NB4 (cell line): Measurements from ENCODE around the gene SLC35B3.

Source experiments
- MYC ChIP-seq: IDR thresholded peaks from 2 replicates; pipeline ENCODE4 v1.6.1; 2011; ENCODE audit warnings: low read depth, low read length
- POLR2A ChIP-seq: IDR thresholded peaks from 2 replicates; pipeline ENCODE4 v1.6.1; 2011; ENCODE audit warnings: mild to moderate bottlenecking; ENCODE audit not compliant: insufficient read length; ENCODE audit errors: extremely low read depth
- TF ChIP-seq, protein P1 (sequence below): IDR thresholded peaks from one replicate; pipeline ENCODE4 v1.5.1; 2012; ENCODE audit warnings: low read depth, low read length
- TF ChIP-seq, protein P2 (sequence below): IDR thresholded peaks from 2 replicates; pipeline ENCODE4 v1.6.1; 2011; ENCODE audit warnings: low read depth, low read length

DNA sequence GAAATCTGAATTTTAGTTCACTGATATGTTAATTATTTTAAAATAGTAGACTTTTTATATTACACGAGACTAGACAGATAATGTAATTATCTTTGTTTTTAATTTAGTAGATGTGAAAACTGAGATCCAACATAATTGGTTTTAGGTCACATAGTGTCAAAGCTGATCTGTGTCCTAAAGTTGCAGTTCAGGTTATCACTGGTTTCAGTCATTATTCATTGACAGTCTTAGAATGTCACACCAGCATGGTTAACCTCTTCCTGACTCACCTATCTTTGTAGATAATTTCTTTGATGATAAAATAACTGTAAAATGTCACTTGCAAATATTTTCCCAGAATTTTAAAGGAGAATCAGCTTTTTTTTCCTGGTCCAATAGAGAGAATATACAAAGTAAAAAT, 48.3 kb upstream of the SLC35B3 start:
- TF ChIP-seq, protein P1, sequence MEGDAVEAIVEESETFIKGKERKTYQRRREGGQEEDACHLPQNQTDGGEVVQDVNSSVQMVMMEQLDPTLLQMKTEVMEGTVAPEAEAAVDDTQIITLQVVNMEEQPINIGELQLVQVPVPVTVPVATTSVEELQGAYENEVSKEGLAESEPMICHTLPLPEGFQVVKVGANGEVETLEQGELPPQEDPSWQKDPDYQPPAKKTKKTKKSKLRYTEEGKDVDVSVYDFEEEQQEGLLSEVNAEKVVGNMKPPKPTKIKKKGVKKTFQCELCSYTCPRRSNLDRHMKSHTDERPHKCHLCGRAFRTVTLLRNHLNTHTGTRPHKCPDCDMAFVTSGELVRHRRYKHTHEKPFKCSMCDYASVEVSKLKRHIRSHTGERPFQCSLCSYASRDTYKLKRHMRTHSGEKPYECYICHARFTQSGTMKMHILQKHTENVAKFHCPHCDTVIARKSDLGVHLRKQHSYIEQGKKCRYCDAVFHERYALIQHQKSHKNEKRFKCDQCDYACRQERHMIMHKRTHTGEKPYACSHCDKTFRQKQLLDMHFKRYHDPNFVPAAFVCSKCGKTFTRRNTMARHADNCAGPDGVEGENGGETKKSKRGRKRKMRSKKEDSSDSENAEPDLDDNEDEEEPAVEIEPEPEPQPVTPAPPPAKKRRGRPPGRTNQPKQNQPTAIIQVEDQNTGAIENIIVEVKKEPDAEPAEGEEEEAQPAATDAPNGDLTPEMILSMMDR, result no peak
- TF ChIP-seq POLR2A (no peak), MYC (no peak)
- TF ChIP-seq, protein P2, sequence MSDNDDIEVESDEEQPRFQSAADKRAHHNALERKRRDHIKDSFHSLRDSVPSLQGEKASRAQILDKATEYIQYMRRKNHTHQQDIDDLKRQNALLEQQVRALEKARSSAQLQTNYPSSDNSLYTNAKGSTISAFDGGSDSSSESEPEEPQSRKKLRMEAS, result no peak
